Activated CD8-positive, alpha-beta memory T cell treated with anti-CD3 and anti-CD28 coated beads, Interleukin-2, amount 50 U/mL, for 4 hours (primary cell): ENCODE measurements around the gene HDHD2.

Experiments used
- DNase-seq: peaks from one replicate; pipeline ENCODE4 v3.0.0-alpha.2; 2020

Gene HDHD2

GRCh38 chr18:47143899-47144485 is 6.3 kb downstream of the HDHD2 start:
- no peak for DNase-seq

- DNase-seq: no peak
These were observed 7.1 kb downstream of the HDHD2 start for GRCh38 chr18:47143153-47143552.

GRCh38 chr18:47141289-47141688 is 9.0 kb downstream of the HDHD2 start:
- no peak for DNase-seq

GRCh38 chr18:47121146-47121545 is 29.2 kb downstream of the HDHD2 start:
- DNase-seq: no peak

GRCh38 chr18:47120428-47120827 is 29.9 kb downstream of the HDHD2 start:
- no peak for DNase-seq

GRCh38 chr18:47118981-47119380 is 31.3 kb downstream of the HDHD2 start:
- no peak for DNase-seq

- no peak for DNase-seq
These were observed 35.1 kb downstream of the HDHD2 start for GRCh38 chr18:47115205-47115604.

GRCh38 chr18:47113796-47114540 is 36.3 kb downstream of the HDHD2 start:
- no peak for DNase-seq

GRCh38 chr18:47110492-47111274 is 39.6 kb downstream of the HDHD2 start:
- no peak for DNase-seq

- DNase-seq: no peak
These were observed 40.6 kb downstream of the HDHD2 start for GRCh38 chr18:47109720-47110119.

- no peak for DNase-seq
These were observed 41.3 kb downstream of the HDHD2 start for GRCh38 chr18:47108998-47109405.

GRCh38 chr18:47108373-47108772 is 41.9 kb downstream of the HDHD2 start:
- no peak for DNase-seq

- DNase-seq: peak; percentile 58
These were observed 50.0 kb downstream of the HDHD2 start for GRCh38 chr18:47100212-47100831.

- DNase-seq: no peak
These were observed 54.5 kb downstream of the HDHD2 start for GRCh38 chr18:47095810-47096209.

GRCh38 chr18:47087676-47088075 is 62.6 kb downstream of the HDHD2 start:
- DNase-seq: no peak

GRCh38 chr18:47081578-47081977 is 68.7 kb downstream of the HDHD2 start:
- no peak for DNase-seq

GRCh38 chr18:47080872-47081271 is 69.4 kb downstream of the HDHD2 start:
- no peak for DNase-seq

GRCh38 chr18:47077111-47077510 is 73.2 kb downstream of the HDHD2 start:
- no peak for DNase-seq

- no peak for DNase-seq
These were observed 75.0 kb downstream of the HDHD2 start for GRCh38 chr18:47075098-47075883.

- no peak for DNase-seq
These were observed 82.7 kb downstream of the HDHD2 start for GRCh38 chr18:47067648-47068047.

GRCh38 chr18:47063096-47063495 is 87.2 kb downstream of the HDHD2 start:
- no peak for DNase-seq

GRCh38 chr18:47062471-47062870 is 87.8 kb downstream of the HDHD2 start:
- DNase-seq: no peak
